GM18507 (cell line): Measurements from ENCODE around the gene ERAP2.
A peak's percentile ranks its signal among the peaks of the same experiment; 100 is the strongest.
"Not testable (repeated sequence)": the region's sequence is repeated elsewhere in the genome, so short reads cannot be mapped to it uniquely, and the experiment has no call there.

Experiments
- DNase-seq: peaks from one replicate; pipeline ENCODE4 v3.0.0; 2011; ENCODE audit warnings: low read depth; ENCODE audit not compliant: insufficient read length; ENCODE audit errors: extremely low spot score
- FAIRE-seq: peaks from 2 replicates; lab custom pipeline; 2011; peaks lifted over from hg19 to GRCh38; lab: Jason Lieb, UNC

Gene ERAP2, protein sequence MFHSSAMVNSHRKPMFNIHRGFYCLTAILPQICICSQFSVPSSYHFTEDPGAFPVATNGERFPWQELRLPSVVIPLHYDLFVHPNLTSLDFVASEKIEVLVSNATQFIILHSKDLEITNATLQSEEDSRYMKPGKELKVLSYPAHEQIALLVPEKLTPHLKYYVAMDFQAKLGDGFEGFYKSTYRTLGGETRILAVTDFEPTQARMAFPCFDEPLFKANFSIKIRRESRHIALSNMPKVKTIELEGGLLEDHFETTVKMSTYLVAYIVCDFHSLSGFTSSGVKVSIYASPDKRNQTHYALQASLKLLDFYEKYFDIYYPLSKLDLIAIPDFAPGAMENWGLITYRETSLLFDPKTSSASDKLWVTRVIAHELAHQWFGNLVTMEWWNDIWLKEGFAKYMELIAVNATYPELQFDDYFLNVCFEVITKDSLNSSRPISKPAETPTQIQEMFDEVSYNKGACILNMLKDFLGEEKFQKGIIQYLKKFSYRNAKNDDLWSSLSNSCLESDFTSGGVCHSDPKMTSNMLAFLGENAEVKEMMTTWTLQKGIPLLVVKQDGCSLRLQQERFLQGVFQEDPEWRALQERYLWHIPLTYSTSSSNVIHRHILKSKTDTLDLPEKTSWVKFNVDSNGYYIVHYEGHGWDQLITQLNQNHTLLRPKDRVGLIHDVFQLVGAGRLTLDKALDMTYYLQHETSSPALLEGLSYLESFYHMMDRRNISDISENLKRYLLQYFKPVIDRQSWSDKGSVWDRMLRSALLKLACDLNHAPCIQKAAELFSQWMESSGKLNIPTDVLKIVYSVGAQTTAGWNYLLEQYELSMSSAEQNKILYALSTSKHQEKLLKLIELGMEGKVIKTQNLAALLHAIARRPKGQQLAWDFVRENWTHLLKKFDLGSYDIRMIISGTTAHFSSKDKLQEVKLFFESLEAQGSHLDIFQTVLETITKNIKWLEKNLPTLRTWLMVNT

DNA sequence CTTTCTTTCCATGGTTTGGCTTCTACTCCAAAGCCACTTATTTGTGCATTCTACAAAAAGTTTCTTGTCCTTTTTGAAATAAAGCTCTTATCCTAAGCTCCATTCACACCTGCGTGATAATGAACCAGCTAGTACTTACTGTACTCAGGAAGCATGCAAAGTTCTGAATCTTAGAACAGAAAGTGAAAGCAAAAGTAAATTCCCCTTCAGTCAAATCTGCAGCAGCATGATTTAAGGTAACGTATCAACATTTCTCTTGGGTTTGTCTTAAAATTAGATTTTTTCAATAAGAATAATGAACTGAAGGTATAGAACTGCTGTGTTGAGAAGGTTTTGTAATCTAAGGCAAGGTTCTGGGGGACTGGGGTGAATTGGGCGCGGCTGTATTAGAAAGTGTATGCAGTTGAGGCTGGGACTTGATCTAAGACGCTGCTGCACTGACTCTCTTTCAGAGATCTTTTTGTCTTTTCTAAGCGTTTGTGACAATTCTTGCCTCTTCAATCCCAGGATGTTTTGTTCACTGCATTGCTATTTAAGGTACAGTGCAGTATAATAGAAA is at the start of gene ERAP2:
TSS of gene ERAP2 (plus strand) at position 209 of the 559 bp plus-strand sequence. CDS start 3,186 bp downstream, outside the sequence.
- peak; percentile 23 for DNase-seq
- FAIRE-seq: peak; percentile 71

DNA sequence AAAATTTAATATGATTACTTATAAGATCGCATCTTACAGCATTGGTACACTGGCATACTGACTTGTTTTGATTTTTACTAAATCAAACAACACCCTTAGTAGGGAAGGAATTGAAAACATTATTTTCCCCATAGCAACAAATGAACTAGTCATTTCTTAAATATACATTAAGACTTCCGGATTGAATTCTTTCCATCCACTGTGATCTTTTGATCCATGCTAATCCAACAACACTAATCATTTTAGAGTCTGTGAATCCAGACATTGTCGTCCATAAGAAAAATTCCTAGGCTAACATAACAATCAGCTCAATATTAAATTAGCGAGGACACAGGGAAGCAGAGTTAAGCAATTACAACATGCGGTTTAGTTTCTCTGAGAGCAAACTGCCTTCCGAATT is 47.0 kb upstream of the ERAP2 start:
- no peak for FAIRE-seq

DNA sequence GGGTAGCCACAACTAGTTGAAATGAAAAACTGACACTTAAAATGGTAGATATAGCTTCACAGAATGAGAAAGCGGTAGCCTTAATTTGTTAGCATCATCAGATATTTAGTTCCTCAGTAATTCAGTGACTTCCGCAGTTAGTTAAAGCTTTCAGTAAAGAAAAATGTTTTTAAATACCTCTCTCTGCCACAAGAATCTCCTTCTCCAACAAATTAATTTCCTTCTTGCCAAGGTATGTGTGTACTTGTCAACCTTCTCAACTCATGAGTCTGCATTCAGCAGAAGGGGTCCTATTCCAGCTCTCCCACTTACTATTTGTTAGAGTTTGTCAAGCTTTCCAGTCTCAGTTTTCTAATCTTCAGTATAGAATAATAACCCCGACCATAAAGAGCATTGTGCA is 42.3 kb upstream of the ERAP2 start:
- no peak for DNase-seq
- FAIRE-seq: no peak

More for the DNA sequence above, 47.0 kb upstream of the ERAP2 start:
- no peak for DNase-seq

DNA sequence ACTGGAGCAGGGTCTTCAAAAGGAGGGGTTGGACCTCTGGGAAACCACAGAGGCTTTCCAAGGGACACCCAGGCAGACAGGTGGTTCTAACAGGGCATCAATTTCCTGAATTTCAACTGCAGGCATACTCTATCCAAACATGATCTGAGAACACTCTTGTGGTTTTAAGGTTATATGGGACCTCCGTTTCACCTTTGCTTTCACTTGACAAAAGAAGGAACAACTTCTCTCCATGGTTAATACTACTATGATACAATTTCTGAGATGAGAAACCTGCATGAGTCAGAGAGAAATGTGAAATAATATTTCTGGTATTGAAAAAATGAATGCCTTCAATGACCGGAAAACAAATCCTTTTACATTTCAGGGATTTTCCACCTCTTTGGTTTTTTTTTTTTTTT is 40.5 kb upstream of the ERAP2 start:
- peak; percentile 56 for FAIRE-seq

DNA sequence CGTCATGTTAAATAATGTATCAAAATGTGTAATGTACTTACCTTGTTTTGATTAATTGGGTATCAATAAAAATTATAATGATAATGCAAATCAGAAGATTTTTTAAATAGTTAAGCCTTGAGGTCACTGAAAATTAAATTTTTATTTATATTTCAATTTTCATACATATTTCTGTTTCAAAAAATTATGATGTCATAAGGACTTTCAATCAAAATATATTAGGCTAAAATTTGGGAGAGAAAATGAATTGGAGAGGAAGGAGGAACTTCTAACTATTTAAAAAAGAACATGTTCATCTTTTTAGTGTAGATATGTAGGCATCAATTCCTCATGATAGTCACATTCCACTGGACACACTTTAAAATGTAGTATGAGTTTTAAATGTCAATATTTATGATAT is 39.5 kb upstream of the ERAP2 start:
- FAIRE-seq: no peak
- DNase-seq: no peak

More for the DNA sequence above, 40.5 kb upstream of the ERAP2 start:
- DNase-seq: no peak

DNA sequence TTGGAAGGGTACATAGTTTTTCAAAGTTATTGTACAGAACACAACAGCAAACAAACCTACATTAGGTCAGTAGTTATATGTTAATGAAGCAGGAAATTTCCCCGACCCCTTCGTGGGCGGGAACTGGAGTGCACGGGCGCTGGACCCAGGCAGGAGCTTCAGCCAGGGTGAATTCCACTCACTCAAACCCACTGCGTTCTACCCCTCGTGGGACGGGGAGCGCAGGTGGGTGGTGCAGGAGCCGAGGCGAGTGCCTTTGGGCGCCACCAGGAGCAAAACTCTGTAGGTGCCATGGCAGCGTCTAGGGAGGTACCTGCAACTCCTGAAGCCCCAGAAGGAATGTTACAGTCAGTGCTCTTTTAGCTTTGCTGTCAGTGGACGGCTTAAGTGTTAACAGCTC is 39.0 kb upstream of the ERAP2 start:
- no peak for DNase-seq

DNA sequence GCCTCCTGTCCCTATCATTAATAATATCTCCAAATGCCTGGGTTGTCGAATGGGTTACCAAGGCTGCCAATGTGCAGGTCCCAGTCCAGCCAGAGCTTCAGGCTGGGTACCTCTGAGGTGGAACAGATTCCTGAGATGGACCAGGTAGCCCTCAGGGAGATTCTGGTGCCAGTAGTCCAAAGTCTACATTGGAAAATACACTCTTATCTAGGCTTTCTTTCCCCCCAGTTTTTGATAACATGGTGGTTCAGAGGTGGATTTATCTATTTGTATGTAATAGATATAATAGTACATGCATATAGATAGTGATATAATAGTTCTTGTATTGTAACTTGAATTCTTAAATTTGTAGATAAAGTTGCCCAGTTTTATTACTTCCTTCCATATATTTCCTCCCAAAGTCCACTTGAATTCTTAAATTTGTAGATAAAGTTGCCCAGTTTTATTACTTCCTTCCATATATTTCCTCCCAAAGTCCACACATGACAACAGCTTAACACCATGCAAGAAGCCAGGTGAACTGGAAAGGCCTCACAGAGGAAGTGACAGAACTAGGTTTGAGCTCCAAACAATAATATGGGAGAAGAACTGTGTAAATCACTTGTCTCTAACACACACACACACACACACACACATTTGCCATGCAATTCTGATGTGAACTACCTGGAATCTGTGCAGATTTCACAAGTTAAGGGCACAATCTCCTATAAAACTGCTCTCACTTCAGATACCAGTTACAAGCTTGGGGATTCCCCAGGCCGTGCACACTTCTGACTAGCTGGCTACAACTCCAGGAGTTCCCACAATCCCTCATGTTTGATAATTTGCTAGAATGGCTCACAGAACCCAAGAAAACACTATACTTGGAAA is 37.9 kb upstream of the ERAP2 start:
- FAIRE-seq: peak; percentile 82
- no peak for DNase-seq

More for the DNA sequence above, 39.0 kb upstream of the ERAP2 start:
- no peak for FAIRE-seq

DNA sequence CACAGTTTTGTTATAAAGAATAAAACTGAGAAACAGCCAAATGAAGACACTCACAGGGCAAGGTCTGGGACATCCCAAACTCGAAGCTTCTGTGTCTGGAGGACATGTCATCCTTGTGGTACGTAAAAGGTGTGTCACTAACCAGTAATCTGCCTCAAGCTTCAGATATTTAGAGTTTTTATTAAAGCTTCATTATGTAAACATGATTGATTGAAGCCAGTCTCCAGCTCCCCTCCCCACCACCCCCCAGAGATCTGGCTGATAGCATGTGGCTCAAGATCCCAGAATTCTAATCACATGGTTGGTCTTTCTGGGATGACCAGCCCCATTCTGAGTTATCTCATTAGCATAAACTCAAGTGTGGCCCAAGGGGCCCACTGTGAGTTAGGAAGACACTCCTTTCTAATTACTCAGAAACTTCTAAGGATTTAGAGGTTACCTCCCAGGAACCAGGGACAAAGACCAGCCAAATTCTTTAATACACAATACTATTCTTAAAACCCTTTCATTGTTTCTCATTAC is 37.2 kb upstream of the ERAP2 start:
- FAIRE-seq (peak; percentile 9), DNase-seq (no peak)

DNA sequence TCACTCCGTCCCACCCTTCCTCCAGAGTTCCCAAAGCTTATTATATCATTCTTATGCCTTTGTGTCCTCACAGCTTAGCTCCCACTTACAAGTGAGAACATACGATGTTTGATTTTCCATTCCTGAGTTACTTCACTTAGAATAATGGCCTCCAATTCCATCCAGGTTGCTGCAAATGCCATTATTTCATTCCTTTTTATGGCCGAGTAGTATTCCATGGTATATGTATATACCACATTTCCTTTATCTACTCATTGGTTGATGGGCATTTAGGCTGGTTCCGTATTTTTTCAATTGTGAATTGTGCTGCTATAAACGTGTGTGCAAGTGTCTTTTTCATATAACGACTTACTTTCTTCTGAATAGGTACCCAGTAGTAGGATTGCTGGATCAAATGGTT is 34.4 kb upstream of the ERAP2 start:
- FAIRE-seq, DNase-seq: not testable (repeated sequence)

DNA sequence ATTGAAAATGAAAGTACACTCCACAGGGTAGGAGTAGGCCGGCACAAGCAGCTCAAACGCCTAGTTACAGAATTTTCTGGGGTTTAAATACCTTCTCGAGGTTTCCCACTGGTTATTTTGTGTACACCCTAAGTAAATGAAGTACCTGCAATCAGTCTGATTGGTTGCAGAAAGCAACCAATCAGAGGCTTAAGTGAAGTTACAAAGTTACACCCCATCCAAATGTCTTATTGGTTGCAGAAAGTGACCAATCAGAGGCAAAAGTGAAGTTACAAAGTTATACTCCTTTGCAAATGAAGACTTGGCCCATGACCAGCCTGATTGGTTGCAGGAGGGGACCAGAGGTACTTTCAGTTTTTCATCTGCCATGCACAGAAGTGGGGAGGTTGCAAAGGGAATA is 33.2 kb upstream of the ERAP2 start:
- FAIRE-seq (peak; percentile 41), DNase-seq (no peak)

DNA sequence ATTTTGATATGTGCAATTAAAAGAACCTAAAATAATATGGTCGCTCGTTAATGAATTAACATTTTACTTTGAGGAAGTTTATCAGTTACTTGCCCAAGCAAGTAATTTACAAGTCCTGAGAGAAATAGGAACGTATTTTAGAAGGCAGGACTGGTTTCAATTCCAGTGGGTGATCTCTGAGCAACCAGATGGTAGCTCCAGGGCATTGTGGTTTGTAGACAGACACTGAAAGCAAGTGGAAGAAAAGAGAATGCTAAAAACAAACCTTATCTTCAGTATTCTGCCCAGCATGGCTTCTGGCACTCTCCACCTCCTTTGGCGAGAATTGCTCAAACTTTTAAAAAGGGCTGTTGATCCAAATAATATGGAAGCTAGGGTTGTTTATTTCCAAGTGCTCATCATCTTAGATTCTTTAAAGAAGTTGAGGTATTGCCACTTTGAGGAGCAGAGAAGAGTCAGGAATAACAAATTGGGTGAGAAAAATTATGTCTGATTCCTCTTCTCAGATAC is 31.8 kb upstream of the ERAP2 start:
- FAIRE-seq (peak; percentile 18), DNase-seq (no peak)

DNA sequence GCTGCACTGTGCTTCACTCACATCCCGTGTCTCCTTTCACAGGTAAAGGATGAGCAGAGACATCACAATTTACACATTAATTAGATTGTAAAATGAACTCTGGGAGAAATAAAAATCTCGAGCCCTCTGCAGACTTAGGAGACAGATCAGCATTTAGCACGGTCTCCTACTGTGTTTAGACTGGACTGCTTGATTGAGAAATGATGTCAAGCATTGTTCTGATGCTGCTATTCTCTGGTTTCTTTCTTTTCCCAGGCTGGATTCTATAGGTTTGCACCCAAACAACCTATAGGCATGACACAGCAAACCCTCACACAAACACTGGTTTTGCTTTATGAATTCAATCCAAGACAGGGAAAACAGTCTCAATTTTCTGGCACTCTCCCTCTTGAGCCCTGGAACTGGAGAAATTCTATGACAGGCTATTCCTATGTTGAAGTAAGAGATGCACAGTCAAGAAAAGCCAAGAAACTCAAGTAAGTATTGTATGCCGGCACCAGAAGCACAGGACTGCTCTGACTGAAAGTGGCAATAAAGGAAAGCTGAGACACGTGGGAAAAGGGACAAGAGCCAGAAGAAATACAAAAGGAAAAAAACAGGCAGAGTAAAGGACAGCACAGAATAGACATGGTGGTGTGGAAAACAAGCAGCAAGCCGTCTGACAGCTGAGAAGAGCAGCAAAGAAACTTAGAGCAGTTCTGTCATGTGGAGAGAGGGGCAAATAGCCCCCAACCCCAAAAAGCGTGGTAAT is 24.8 kb upstream of the ERAP2 start:
- DNase-seq (no peak), FAIRE-seq (no peak)

DNA sequence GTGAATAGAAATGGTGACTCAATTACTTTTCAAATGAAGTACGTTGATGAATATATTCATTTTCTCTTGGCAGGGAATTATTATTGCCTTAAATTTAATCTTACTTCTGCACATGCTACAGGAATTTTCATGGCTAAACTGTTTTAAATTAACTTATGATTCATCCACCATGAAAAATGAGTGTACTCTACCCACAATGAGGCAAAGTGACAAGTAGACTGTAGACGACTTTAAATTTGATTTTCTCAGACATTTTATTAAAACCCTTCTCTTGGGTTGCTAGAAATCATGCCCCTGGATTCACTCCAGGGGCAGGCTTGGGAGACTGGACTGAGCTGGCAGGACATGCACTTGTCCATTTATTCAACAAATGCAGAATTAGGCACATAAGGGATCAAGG is 23.5 kb upstream of the ERAP2 start:
- no peak for FAIRE-seq
- DNase-seq: no peak

DNA sequence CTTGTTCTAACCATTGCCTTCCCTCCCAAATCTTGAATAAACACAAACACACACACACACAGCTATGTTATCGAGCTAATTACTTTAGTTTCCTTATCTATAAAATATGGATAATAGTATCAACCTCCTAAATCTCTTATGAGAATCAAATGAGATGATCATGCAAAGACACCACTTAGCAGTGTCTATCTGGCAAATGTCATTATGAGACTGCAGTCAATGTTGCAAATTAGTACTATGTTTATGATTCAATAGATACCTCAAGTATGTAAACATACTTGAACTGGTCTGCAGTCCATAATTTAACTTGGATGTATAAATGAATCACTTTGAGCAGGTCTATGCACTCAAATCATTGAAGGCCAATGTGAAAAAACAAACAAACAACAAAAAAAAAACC is 22.2 kb upstream of the ERAP2 start:
- DNase-seq (no peak), FAIRE-seq (no peak)

DNA sequence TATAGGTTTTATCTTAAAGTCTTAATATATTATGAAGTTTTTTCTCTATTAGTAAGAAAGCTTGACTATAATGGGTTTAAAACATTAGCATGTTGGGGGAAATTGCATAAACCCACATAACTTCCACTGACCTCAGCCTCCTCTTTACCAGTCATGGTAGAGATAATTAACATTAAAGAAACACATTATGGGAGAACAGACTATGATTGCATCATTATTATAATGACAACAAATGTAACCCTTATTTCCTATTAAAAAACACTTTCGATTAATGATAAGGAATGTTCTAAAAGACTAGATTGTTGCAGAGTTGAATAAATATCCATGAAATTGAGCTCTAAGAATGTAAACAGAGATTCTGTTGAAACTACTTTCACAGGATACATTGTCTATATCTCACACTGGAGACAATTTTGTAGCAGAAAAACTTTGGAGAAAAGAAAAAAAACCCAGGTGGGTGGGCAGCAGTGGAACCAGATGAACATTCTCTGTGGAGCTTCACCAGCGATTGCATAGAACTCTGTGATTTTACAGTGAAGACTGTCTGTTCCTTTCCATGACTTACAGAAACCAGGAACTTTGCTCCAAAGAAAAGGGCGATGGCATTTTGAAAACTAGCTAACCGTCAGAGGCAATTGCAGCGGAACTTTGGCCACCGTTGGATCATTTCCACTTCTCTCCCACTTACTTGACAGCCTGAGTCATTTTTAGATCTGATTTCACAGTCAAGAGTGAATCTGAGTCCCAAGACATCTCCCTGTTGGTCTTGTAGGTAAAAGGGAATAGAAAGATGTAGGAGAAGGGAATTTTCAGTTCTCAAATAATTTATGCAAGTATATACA is 21.0 kb upstream of the ERAP2 start:
- FAIRE-seq (no peak), DNase-seq (no peak)

DNA sequence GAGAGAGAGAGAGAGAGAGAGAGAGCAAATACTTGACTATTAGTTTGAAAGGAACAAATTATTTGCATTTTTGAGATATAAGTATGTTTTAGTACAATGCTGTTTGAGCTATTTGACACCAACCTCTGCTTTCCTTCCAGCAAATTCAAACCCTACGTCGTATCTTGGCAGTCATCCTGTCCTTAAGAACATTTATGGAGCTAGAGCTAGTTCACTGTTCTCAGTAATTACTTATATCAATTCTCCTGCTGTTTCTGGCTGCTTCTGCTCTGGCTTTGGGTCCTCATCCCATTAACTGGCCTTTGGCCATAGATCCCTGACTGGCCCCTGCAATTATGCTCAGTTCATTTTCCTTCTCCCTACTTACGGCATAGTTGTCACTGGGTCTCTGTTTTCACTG is 19.9 kb upstream of the ERAP2 start:
- FAIRE-seq (no peak), DNase-seq (no peak)

DNA sequence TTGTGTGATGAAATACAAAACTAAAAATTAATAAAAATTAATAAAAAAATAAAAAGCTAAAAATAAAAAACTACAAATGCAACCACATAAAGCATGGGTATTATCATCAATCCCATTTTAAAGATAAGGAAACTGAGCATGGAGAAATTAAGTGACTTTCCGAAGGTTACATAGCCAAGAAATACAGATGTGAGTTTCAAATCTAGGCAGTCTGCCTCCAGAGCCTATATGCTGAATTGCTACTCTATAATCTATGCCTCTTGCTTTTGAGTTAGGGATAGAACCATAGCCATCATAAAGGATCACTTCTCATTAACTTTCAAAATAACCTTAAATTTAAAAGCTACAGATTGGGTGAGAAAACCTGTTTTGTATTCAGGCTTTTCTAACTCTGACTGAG is 18.8 kb upstream of the ERAP2 start:
- FAIRE-seq (no peak), DNase-seq (no peak)
